Measurements from ENCODE around the gene PTPRF. TPM values are rescaled to one million over a fixed set of nuclear protein-coding genes. Genes with fewer than 3 reads are reported as not detected.

The PTPRF gene
- total and polyA plus RNA-seq, 2 experiments from 2014 or later: 96.0 to 115 TPM

GRCh38 chr1:43592974-43593683 is 62.4 kb downstream of the PTPRF start:
- TF ChIP-seq EZH2phosphoT487 (IDR thresholded peaks at IDR 0.05; ENCODE audit: low read depth, severe bottlenecking, unreplicated experiment) (no peak), CTCF (IDR thresholded peaks at IDR 0.05; ENCODE audit: poor library complexity) (no peak), EZH2 (IDR thresholded peaks at IDR 0.05; ENCODE audit: borderline replicate concordance) (no peak)
- H3K27ac ChIP-seq: no peak overlapping the region
- H4K20me1 ChIP-seq (ENCODE audit: insufficient read depth, poor library complexity, severe bottlenecking): no peaks in the 10 kb centered on the region
- no peak overlapping the region for H2AFZ ChIP-seq
- no peaks in the 10 kb centered on the region for H3K27me3 ChIP-seq
- no peak overlapping the region for H3K4me2 ChIP-seq
- no peak overlapping the region for H3K4me3 ChIP-seq
- DNase-seq (ENCODE audit: low spot score): no peak
- no peaks in the 10 kb centered on the region for H3K36me3 ChIP-seq (replicated peaks; ENCODE audit: insufficient read depth, low read depth)
- 94% methylated on average over 15 of the region's 16 CpGs for WGBS (ENCODE audit: low lambda C conversion rate, missing lambda C conversion rate)
- no peaks in the 10 kb centered on the region for H3K9me3 ChIP-seq (ENCODE audit: low read depth)
- H3K9me2 ChIP-seq (replicated peaks; ENCODE audit: insufficient read depth): no peaks in the 10 kb centered on the region
- H3K79me2 ChIP-seq: no peaks in the 10 kb centered on the region
- no peaks in the 10 kb centered on the region for H3K4me1 ChIP-seq (ENCODE audit: insufficient read depth)

GRCh38 chr1:43596579-43596978 is 65.9 kb downstream of the PTPRF start:
- H3K4me1 ChIP-seq (ENCODE audit: insufficient read depth): no peaks in the 10 kb centered on the region
- no peaks in the 10 kb centered on the region for H3K27me3 ChIP-seq
- no peaks in the 10 kb centered on the region for H3K36me3 ChIP-seq (replicated peaks; ENCODE audit: insufficient read depth, low read depth)
- no peak overlapping the region for H3K4me2 ChIP-seq
- DNase-seq (ENCODE audit: low spot score): no peak
- H4K20me1 ChIP-seq (ENCODE audit: insufficient read depth, poor library complexity, severe bottlenecking): no peaks in the 10 kb centered on the region
- no peaks in the 10 kb centered on the region for H3K79me2 ChIP-seq
- no peaks in the 10 kb centered on the region for H3K9me2 ChIP-seq (replicated peaks; ENCODE audit: insufficient read depth)
- H3K4me3 ChIP-seq: no peak overlapping the region
- TF ChIP-seq CTCF (IDR thresholded peaks at IDR 0.05; ENCODE audit: poor library complexity) (no peak), EZH2 (IDR thresholded peaks at IDR 0.05; ENCODE audit: borderline replicate concordance) (no peak), EZH2phosphoT487 (IDR thresholded peaks at IDR 0.05; ENCODE audit: low read depth, severe bottlenecking, unreplicated experiment) (no peak)
- H3K9me3 ChIP-seq (ENCODE audit: low read depth): no peaks in the 10 kb centered on the region
- H2AFZ ChIP-seq: no peak overlapping the region
- H3K27ac ChIP-seq: no peak overlapping the region
- 96% methylated on average over 8 of the region's 8 CpGs for WGBS (ENCODE audit: low lambda C conversion rate, missing lambda C conversion rate)

- Histone ChIP-seq H3K4me1 (ENCODE audit: insufficient read depth) (no peaks in the 10 kb centered on the region), H4K20me1 (ENCODE audit: insufficient read depth, poor library complexity, severe bottlenecking) (no peaks in the 10 kb centered on the region), H3K27me3 (no peaks in the 10 kb centered on the region), H3K4me2 (no peak overlapping the region), H3K9me2 (replicated peaks; ENCODE audit: insufficient read depth) (no peaks in the 10 kb centered on the region), H3K9me3 (ENCODE audit: low read depth) (no peaks in the 10 kb centered on the region), H3K4me3 (no peak overlapping the region), H2AFZ (no peak overlapping the region), H3K79me2 (no peaks in the 10 kb centered on the region), H3K36me3 (replicated peaks; ENCODE audit: insufficient read depth, low read depth) (no peaks in the 10 kb centered on the region), H3K27ac (no peak overlapping the region)
- TF ChIP-seq CTCF (IDR thresholded peaks at IDR 0.05; ENCODE audit: poor library complexity) (no peak), EZH2phosphoT487 (IDR thresholded peaks at IDR 0.05; ENCODE audit: low read depth, severe bottlenecking, unreplicated experiment) (no peak), EZH2 (IDR thresholded peaks at IDR 0.05; ENCODE audit: borderline replicate concordance) (no peak)
- DNase-seq (ENCODE audit: low spot score): no peak
- 98% methylated on average over 5 of the region's 5 CpGs for WGBS (ENCODE audit: low lambda C conversion rate, missing lambda C conversion rate)
Measured at GRCh38 chr1:43597028-43597427, 66.3 kb downstream of the PTPRF start.

All from hepatocyte (in vitro differentiated cells).